HepG2 (cell line): ENCODE measurements around the gene WDR62. TPM values are rescaled to one million over a fixed set of nuclear protein-coding genes. Genes with fewer than 3 reads are reported as not detected.
A peak's percentile ranks its signal among the peaks of the same experiment; 100 is the strongest.

ENCODE experiments used
- ARNTL ChIP-seq: sonication (generic); formaldehyde crosslinking; IDR thresholded peaks from 2 replicates; pipeline ENCODE4 v1.4.0; 2020; ENCODE audit warnings: mild to moderate bottlenecking, missing genetic modification reagents
- CBX2 ChIP-seq, 2 experiments: fragments of 200-600 bp in 1 of 2; sonication (generic); formaldehyde crosslinking in 1 of 2; IDR thresholded peaks; 2 replicates each; pipeline versions ENCODE4 v1.7.0 to v1.8.1; 2018 to 2022; ENCODE audit warnings: low read depth in 2 of 2, low read length in 1 of 2, mild to moderate bottlenecking in 1 of 2, missing genetic modification reagents in 1 of 2
- HHEX ChIP-seq: IDR thresholded peaks from 2 replicates; pipeline ENCODE4 v1.6.1; 2016; ENCODE audit warnings: control low read depth
- ISX ChIP-seq: sonication (generic); formaldehyde crosslinking; conservative IDR thresholded peaks from 2 replicates; pipeline ENCODE4 v1.5.0; 2020; ENCODE audit warnings: missing genetic modification reagents
- JUNB ChIP-seq: sonication (generic); formaldehyde crosslinking; IDR thresholded peaks from 2 replicates; pipeline ENCODE4 v1.8.0; 2022; ENCODE audit warnings: missing genetic modification reagents, mild to moderate bottlenecking, borderline replicate concordance
- REST ChIP-seq, 2 experiments: IDR thresholded peaks; 2 replicates each; pipeline ENCODE4 v1.6.1; 2011 to 2012; ENCODE audit warnings: low read length in 2 of 2, borderline replicate concordance in 1 of 2, low read depth in 1 of 2, mild to moderate bottlenecking in 1 of 2, moderate library complexity in 1 of 2
- SALL2 ChIP-seq: sonication (generic); formaldehyde crosslinking; IDR thresholded peaks from 2 replicates; pipeline ENCODE4 v1.8.1; 2023; ENCODE audit warnings: mild to moderate bottlenecking, missing genetic modification reagents, inconsistent platforms
- ZBTB43 ChIP-seq: sonication (generic); formaldehyde crosslinking; conservative IDR thresholded peaks from 2 replicates; pipeline ENCODE4 v1.4.0; 2020; ENCODE audit warnings: missing genetic modification reagents
- ZGPAT ChIP-seq: IDR thresholded peaks from 2 replicates; pipeline ENCODE4 v1.6.1; 2016; ENCODE audit warnings: mild to moderate bottlenecking
- ZNF772 ChIP-seq: sonication (generic); formaldehyde crosslinking; IDR thresholded peaks from 2 replicates; pipeline ENCODE4 v1.5.0; 2020; ENCODE audit warnings: mild to moderate bottlenecking, missing genetic modification reagents
- ZNF781 ChIP-seq: sonication (generic); formaldehyde crosslinking; IDR thresholded peaks from 2 replicates; pipeline ENCODE4 v1.5.1; 2020; ENCODE audit warnings: borderline replicate concordance, mild to moderate bottlenecking, missing genetic modification reagents; ENCODE audit errors: not compliant biosample characterization
- polyA plus RNA-seq, 8 experiments: library from polyadenylated mRNA; depleted of rRNA in 3 of 8; stranded (reverse) in 7 of 8; unstranded in 1 of 8; fragments of >200 nt; fragmentation: Illumina TruSeq in 4 of 8; extraction: Trizol in 4 of 8; gene quantifications; 2 replicates each; pipeline versions ENCODE4 v1.2.1 to v1.2.3, GENCODE V29; 2011 to 2016; ENCODE audit warnings: low read depth in 4 of 8, missing spikeins in 1 of 8, mixed read lengths in 1 of 8; ENCODE audit not compliant: insufficient read depth in 1 of 8
- total RNA-seq, 5 experiments: library from RNA; depleted of rRNA; stranded (reverse); fragments of >200 nt; fragmentation: Illumina TruSeq; extraction: Trizol; gene quantifications; 2 replicates each; pipeline ENCODE4 v1.2.3, GENCODE V29; 2016; ENCODE audit warnings: low read depth in 1 of 5
- TF ChIP-seq, protein P1 (sequence below): IDR thresholded peaks from 2 replicates; pipeline ENCODE4 v1.6.1; 2016; ENCODE audit warnings: mild to moderate bottlenecking, missing biosample characterization, missing genetic modification reagents
- TF ChIP-seq, protein P2 (sequence below): IDR thresholded peaks from 2 replicates; pipeline ENCODE4 v1.4.0; 2020; ENCODE audit warnings: mild to moderate bottlenecking, missing genetic modification reagents
- TF ChIP-seq, protein P3 (sequence below), 2 experiments: sonication (generic) in 1 of 2; formaldehyde crosslinking in 1 of 2; IDR thresholded peaks; 2 replicates each; pipeline versions ENCODE4 v1.4.0 to v1.6.1; 2018 to 2020; ENCODE audit warnings: missing genetic modification reagents in 2 of 2, borderline replicate concordance in 1 of 2, low read depth in 1 of 2, mild to moderate bottlenecking in 1 of 2, missing biosample characterization in 1 of 2

WDR62 gene
- total and polyA plus RNA-seq, 2 of the 13 experiments (the other 11 are each of a cell fraction or from before 2014, with no cell fraction given), result 5.8 to 12.5 TPM

- TF ChIP-seq ZNF781 (CRISPR knock-in tag) (peak; percentile 86), CBX2 (IDR thresholded peaks at IDR 0.05; ENCODE audit: low read depth, low read length) (no peak), CBX2 (CRISPR knock-in tag; IDR thresholded peaks at IDR 0.05; ENCODE audit: low read depth) (no peak), JUNB (CRISPR knock-in tag) (no peak), ZBTB43 (0 out of 2 replicates have a peak, but pooled peaks have one; percentile 68), SALL2 (peak; percentile 54; the same call in 1 of the 2 replicates), ZGPAT (CRISPR knock-in tag) (peak; percentile 90; the same call in 1 of the 2 replicates), ZNF772 (CRISPR knock-in tag) (peak; percentile 15; the same call in 1 of the 2 replicates), HHEX (CRISPR knock-in tag) (no peak), ISX (CRISPR knock-in tag) (no peak), REST (IDR thresholded peaks at IDR 0.05; ENCODE audit: borderline replicate concordance in 1 of 2, low read depth in 1 of 2, low read length in 2 of 2) (no peak), ARNTL (peak; percentile 97)
- TF ChIP-seq, protein P1, sequence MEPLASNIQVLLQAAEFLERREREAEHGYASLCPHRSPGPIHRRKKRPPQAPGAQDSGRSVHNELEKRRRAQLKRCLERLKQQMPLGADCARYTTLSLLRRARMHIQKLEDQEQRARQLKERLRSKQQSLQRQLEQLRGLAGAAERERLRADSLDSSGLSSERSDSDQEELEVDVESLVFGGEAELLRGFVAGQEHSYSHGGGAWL, result peak; percentile 89
- TF ChIP-seq, protein P2, sequence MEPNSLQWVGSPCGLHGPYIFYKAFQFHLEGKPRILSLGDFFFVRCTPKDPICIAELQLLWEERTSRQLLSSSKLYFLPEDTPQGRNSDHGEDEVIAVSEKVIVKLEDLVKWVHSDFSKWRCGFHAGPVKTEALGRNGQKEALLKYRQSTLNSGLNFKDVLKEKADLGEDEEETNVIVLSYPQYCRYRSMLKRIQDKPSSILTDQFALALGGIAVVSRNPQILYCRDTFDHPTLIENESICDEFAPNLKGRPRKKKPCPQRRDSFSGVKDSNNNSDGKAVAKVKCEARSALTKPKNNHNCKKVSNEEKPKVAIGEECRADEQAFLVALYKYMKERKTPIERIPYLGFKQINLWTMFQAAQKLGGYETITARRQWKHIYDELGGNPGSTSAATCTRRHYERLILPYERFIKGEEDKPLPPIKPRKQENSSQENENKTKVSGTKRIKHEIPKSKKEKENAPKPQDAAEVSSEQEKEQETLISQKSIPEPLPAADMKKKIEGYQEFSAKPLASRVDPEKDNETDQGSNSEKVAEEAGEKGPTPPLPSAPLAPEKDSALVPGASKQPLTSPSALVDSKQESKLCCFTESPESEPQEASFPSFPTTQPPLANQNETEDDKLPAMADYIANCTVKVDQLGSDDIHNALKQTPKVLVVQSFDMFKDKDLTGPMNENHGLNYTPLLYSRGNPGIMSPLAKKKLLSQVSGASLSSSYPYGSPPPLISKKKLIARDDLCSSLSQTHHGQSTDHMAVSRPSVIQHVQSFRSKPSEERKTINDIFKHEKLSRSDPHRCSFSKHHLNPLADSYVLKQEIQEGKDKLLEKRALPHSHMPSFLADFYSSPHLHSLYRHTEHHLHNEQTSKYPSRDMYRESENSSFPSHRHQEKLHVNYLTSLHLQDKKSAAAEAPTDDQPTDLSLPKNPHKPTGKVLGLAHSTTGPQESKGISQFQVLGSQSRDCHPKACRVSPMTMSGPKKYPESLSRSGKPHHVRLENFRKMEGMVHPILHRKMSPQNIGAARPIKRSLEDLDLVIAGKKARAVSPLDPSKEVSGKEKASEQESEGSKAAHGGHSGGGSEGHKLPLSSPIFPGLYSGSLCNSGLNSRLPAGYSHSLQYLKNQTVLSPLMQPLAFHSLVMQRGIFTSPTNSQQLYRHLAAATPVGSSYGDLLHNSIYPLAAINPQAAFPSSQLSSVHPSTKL (CRISPR knock-in tag), result peak; percentile 77
- TF ChIP-seq, protein P3, sequence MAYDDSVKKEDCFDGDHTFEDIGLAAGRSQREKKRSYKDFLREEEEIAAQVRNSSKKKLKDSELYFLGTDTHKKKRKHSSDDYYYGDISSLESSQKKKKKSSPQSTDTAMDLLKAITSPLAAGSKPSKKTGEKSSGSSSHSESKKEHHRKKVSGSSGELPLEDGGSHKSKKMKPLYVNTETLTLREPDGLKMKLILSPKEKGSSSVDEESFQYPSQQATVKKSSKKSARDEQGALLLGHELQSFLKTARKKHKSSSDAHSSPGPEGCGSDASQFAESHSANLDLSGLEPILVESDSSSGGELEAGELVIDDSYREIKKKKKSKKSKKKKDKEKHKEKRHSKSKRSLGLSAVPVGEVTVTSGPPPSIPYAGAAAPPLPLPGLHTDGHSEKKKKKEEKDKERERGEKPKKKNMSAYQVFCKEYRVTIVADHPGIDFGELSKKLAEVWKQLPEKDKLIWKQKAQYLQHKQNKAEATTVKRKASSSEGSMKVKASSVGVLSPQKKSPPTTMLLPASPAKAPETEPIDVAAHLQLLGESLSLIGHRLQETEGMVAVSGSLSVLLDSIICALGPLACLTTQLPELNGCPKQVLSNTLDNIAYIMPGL (CRISPR knock-in tag; IDR thresholded peaks at IDR 0.05; ENCODE audit: borderline replicate concordance in 1 of 2, low read depth in 1 of 2), result peak; percentile 19 to 63; a peak in 2 of 4 replicates
Observed at GRCh38 chr19:36054119-36054732, 471 bp upstream of the WDR62 start, which contains the start of gene THAP8 (continued).
